GM12872 (cell line): ENCODE results near the gene TGFB1I1.

Experiments used
- CTCF ChIP-seq: IDR thresholded peaks from 3 replicates; pipeline ENCODE4 v1.5.1; 2011; ENCODE audit warnings: low read depth, mild to moderate bottlenecking, low read length, moderate library complexity; ENCODE audit not compliant: insufficient read depth

The TGFB1I1 gene

GRCh38 chr16:31522071-31522470, 50.1 kb downstream of the TGFB1I1 start:
- no peak for TF ChIP-seq CTCF

DNA sequence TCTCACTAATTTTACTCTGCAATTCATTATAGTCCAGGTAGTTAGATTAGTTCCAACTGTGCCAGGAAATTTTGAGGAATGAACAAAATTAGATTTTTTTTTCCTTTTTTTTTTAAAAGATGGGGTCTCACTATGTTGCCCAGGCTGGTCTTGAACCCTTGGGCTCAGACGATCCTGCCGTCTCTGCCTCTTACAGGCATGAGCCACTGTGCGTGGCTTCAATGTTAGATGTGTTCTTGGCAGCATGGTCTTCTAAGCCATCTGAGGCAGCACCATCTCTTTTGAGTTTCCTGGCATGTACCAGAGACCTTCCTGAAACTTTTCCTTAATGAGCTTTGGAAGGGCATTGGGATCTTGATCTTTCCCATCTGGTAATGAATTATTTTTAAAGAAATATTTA, 53.2 kb downstream of the TGFB1I1 start:
- TF ChIP-seq CTCF = no peak
